Measurements from ENCODE around the gene TGM6.

Gene TGM6

GRCh38 chr20:2458919-2459499 lies 78.3 kb downstream of the TGM6 start:
- DNase-seq (ENCODE audit: low read depth), result no peak

- DNase-seq (ENCODE audit: low read depth), result no peak
Measured at GRCh38 chr20:2459981-2460751, 79.5 kb downstream of the TGM6 start.

GRCh38 chr20:2460752-2461424 lies 80.2 kb downstream of the TGM6 start:
- no peak for DNase-seq (ENCODE audit: low read depth)

- DNase-seq (ENCODE audit: low read depth), result no peak
Measured at GRCh38 chr20:2462484-2462883, 81.8 kb downstream of the TGM6 start.

GRCh38 chr20:2463616-2464365 lies 83.1 kb downstream of the TGM6 start:
- DNase-seq (ENCODE audit: low read depth), result no peak

GRCh38 chr20:2465100-2465499 lies 84.4 kb downstream of the TGM6 start:
- no peak for DNase-seq (ENCODE audit: low read depth)

- DNase-seq (ENCODE audit: low read depth), result no peak
Measured at GRCh38 chr20:2467412-2467811, 86.7 kb downstream of the TGM6 start.

- DNase-seq (ENCODE audit: low read depth), result no peak
Measured at GRCh38 chr20:2468581-2469407, 88.1 kb downstream of the TGM6 start.

- no peak for DNase-seq (ENCODE audit: low read depth)
Measured at GRCh38 chr20:2469991-2470422, 89.3 kb downstream of the TGM6 start.

GRCh38 chr20:2470423-2471193 lies 89.9 kb downstream of the TGM6 start, which contains the start of gene SNRPB:
SNRPB (minus strand) TSS chr20:2470789; CDS start chr20:2470690, 99 bp downstream.
- peak; percentile 97 for DNase-seq (ENCODE audit: low read depth)

- DNase-seq (ENCODE audit: low read depth), result peak; percentile 66
Measured at GRCh38 chr20:2473516-2473915, 92.8 kb downstream of the TGM6 start.

- no peak for DNase-seq (ENCODE audit: low read depth)
Measured at GRCh38 chr20:2475850-2476741, 95.4 kb downstream of the TGM6 start.

GRCh38 chr20:2476742-2477615 lies 96.3 kb downstream of the TGM6 start:
- no peak for DNase-seq (ENCODE audit: low read depth)

- no peak for DNase-seq (ENCODE audit: low read depth)
Measured at GRCh38 chr20:2480381-2480780, 99.7 kb downstream of the TGM6 start.
